Measurements from ENCODE around the gene GAS2L1.

GRCh38 chr22:29265929-29266328 is 40.5 kb upstream of the GAS2L1 start:
- TF ChIP-seq CTCF (IDR thresholded peaks at IDR 0.05) (no peak), RFX5 (IDR thresholded peaks at IDR 0.05) (no peak), HOXB13 (CRISPR knock-in tag; IDR thresholded peaks at IDR 0.05; ENCODE audit: low read depth) (no peak), ELK1 (IDR thresholded peaks at IDR 0.05; ENCODE audit: low read depth, low read length) (no peak), POLR2A (IDR thresholded peaks at IDR 0.05; ENCODE audit: low read length) (no peak), REST (IDR thresholded peaks at IDR 0.05) (no peak), SMC3 (IDR thresholded peaks at IDR 0.05) (no peak), HMGXB4 (CRISPR knock-in tag; IDR thresholded peaks at IDR 0.05; ENCODE audit: borderline replicate concordance) (no peak), RCOR1 (IDR thresholded peaks at IDR 0.05; ENCODE audit: low read depth, low read length) (no peak), CEBPB (IDR thresholded peaks at IDR 0.05) (no peak), NR3C1 (IDR thresholded peaks at IDR 0.05) (no peak), MAZ (IDR thresholded peaks at IDR 0.05; ENCODE audit: borderline replicate concordance, low read depth, low read length) (no peak), ESRRA (IDR thresholded peaks at IDR 0.05; ENCODE audit: borderline replicate concordance, low read length) (no peak), PHF8 (IDR thresholded peaks at IDR 0.05; ENCODE audit: borderline replicate concordance, low read depth) (no peak)

Data from A549 (cell line).